HPDE6-E6E7 (cell line): ENCODE data around the gene RNU1-2.
"Not testable (repeated sequence)": the region's sequence is repeated elsewhere in the genome, so short reads cannot be mapped to it uniquely, and the experiment has no call there.

ENCODE experiments used
- DNase-seq: peaks from one replicate; pipeline ENCODE4 v3.0.0; 2011; ENCODE audit warnings: missing footprints; ENCODE audit errors: extremely low spot score

RNU1-2 gene

DNA sequence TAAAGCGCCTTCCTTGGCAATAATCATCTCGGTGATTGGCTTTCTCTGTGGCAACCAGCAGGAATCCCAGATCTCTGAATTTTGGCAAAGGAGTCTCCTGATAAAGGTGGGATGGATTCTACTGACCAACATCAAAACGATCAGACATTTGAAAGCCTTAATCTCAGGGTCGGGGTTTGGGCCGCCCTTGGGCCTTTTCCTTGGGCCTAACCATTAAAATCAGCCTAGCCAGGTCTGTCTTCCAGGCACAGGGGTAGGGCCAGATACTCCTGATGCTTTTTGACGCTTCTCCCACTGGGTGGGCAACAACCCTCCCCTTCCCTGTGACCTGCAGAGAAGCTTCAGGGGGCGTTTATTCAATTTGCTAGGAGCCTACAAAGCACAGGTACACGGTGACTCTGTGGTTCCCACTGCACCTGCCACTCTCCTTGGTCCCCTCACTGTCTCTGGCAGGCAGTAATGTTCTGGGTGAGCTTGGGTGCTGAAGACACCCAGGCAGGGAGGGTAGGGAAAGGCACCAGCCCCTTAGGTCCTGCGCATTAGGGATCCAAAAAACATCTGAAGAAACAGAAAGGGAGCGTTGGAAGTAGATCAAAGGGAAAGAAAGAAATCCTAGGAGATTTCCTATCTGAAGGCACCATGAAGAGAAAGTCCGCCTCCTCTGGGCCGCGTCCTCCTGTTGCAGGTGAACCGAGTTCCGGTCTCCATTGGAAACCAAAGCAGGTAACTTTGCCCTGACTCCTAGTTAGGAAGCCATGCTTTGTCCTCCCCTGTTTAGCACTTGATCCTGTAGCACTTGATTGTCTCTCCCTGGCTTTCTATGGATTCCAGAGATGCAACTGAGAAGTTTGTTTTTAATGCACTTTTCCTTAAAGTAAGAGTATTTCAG lies 12.3 kb downstream of the RNU1-2 start:
- no peak for DNase-seq

DNA sequence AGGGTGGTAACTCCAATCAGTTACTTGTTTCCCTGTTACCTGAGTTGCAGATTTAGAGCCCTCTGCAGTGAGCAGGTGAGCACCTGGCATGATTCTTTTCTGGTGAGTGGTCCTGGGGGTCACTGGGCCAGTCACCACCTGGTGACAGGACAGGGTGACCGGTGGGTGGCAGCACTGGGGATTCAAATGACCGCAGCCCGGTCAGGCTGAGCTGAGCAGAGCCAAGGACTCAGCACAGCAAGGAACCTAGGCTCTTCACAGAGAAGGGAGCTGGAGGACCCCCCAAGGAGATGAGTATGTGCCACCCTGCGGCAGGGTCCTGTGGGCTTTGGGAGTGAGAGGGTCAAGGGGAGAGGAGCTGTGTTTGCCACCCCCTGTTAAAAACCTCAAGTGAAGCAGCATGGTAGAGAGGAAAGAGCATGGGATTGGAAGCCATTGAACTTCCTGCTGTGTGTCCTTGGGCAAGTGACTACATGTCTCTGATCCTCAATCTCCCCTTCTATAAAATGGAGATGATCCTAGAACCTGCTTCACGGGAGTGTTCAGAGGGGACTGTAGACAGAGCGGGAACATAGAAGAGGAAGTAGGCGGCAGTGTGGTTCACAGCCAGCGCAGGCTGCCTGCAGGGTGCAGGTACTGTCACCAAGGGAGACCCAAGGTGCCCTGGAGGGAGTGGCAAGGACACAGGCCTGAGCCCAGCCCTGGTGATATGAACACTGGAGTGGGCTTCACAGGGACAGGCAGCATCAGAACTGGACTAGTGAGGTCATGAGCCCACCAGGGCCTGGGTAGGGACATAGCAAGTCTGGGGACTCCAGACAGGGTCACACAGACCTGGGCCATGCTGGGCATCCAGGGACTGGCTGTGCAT lies 16.3 kb downstream of the RNU1-2 start:
- not testable (repeated sequence) for DNase-seq

DNA sequence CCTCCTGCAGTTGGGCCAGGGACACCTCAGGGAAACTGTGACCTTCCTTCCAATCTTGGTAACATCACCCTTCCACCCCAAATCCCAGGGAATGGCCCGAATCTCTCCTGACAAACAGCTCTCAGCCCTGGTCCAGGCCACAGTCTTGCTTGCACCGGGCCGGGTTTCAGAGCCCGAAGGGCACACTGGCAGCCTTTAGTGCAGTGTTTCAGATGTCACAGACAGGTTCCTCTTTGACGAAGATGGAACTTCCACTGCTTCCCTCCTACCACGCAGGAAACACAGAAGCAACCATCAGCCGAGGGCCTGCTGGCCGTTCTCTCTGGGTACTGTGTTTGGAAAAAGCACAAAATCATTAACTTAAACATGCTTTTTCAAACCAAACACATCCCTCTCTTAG lies 17.0 kb downstream of the RNU1-2 start:
- DNase-seq = not testable (repeated sequence)

DNA sequence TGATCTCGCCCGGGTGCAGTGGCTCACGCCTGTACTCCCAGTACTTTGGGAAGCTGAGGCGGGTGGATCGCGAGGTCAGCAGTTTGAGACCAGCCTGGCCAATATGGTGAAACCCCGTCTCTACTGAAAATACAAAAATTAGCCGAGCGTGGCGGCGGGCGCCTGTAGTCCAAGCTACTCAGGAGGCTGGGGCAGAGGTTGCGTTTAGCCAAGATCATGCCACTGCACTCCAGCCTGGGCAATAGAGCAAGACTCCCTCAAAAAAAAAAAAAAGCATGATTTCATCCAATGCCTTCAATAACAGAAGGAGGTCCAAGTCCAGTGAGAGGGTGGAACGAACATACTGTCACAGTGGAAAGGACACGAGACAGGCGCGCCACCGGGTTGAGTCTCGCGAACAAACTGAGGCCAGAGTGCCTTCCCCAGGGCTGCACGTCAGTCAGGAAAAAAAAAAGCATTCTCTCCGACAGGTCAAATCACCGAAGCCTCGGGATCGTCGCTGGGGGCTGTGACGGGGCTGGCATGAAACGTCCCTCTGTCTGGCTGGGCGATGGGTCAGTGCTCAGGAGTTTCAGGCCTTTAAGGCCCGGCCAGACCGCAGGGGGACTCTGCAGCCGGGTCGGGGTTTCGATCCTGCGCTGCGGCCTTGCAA lies 17.5 kb downstream of the RNU1-2 start:
- DNase-seq = no peak

DNA sequence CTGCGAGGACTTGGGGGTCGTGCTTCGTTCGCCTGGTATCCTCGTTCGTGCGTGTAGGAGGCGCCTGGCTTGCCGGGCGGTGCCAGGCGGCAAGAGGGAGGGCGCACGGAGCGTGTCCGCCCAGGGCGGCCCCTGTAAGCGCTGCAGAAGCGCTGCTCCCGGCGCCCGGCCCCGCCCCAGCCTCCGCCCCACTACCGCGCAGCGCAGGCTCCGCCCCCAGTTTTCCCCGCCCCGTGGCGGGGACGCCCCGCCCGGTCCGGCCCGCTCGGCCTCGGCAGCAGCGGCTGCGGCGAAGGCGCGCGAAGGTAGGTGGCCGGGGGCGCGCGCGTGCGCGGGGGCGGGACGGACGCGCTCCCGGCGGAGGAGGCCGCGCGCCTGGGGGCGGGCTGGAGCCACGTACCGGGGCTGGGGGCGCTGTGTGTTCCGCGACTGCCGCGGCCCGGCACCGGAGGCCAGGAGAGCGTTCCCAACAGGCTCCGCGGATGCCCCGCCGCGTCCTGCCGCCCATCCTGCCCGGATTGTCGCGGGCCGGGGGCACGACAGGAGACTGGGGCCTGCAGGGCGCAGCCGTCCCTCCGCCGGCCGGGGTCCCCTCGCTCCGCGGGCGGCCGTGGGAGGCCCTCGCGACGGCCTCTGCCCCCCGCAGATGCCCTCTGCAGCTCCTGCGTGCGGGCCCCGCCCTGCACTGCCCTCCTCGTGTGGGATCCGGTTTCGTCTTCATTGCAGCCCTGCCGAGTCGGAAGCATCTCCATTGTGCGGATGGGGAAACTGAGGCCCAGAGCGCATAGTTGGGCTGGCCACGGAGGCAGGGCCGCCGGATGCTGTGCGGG lies 18.3 kb downstream of the RNU1-2 start:
- peak; percentile 94 for DNase-seq

DNA sequence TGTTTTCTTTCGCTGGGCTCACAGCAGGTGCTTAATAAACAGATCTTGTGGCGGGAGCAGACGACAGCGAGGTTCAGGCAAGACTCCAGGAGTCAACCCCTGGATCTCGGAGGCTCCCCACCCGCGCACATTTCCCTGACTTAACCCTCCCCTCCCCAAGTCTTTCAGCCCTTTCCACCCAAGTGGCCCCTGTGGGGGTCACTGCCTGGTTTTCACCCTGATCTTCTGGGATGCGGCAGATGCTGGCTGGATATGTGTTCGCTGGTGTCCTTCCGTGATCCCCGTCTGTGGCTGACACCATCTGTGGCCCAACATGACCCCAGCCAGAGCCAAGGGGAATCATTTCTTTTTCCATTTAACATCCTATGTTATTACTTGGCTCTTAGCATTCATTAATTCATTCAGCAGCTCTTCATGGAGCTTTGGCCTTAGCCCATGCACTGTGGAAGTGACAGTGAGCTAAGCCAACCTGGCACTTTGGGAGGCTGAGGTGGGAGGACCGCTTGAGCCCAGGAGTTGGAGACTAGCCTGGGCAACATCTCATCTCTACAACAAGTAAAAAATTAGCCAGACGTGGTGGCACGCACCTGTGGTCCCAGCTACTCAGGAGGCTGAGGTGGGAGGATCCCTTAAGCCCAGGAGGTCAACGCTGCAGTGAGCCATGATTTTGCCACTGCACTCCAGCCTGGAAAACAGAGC lies 19.3 kb downstream of the RNU1-2 start:
- not testable (repeated sequence) for DNase-seq

DNA sequence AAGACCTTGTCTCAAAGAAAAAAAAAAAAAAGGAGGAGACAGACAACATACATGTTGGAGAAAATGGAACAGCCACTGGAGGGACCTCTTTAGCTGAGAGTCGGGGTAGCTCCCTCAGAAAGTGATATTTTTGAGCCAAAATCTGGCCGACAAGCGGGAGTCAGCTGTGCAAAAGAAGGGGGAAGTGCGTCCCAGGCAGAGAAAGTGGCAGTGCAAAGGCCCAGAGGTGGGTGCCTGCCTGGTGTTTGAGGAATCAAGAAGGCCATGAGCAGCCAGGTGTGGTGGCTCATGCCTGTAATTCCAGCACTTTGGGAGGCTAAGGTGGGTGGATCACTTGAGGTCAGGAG lies 19.8 kb downstream of the RNU1-2 start:
- no peak for DNase-seq

DNA sequence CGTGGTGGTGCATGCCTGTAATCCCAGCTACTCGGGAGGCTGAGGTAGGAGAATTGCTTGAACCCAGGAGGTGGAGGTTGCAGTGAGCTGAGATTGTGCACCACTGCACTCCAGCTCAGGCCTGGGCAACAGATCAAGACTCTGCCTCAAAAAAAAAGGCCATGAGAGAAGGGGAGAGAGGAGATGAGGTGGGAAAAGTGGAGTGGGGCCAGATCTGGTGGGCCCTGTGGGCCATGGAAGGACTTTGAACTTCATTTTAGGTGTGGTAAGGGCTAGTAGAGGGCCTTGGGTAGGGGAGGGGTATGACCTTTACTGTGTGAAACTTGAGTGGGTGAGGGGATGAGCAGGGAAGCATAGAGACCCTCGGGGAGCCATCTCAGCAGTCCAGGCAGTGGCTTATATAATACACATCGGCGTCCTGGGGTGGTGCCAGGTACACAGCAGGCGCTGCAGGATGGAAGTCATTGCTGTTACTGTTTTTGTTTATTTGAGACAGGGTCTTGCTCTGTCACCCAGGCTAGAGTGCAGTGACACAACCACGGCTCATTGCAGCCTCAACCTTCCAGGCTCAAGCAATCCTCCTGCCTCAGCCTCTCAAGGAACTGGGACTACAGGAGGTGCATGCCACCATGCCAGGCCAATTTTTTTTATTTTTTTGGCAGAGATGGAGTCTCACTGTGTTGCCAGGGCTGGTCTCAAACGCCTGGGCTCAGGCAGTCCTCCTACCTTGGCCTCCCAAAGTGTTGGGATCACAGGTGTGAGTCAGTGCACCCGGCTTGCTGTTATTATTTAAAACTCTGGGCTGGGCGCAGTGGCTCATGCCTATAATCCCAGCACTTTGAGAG lies 20.5 kb downstream of the RNU1-2 start:
- DNase-seq = not testable (repeated sequence)

DNA sequence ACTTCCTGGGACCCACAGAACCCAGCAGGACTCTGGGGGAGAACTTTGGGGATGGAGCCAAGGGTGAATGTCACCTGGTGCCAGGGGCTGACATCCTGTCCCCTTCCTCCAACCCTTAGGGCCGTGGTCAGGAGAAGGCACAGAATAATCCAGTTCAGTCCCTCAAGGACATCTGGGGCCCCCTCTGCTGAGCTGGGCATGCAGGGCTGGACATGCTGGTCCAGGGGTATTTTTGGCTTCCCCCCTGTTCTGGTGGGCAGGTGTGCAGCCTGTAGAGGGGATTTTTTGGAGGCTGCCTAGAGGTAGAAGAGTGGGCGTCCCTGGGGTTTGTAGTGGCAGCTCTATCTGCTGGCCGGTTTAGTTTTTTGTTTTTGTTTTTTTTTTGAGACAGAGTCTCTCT lies 22.6 kb downstream of the RNU1-2 start:
- DNase-seq = no peak

DNA sequence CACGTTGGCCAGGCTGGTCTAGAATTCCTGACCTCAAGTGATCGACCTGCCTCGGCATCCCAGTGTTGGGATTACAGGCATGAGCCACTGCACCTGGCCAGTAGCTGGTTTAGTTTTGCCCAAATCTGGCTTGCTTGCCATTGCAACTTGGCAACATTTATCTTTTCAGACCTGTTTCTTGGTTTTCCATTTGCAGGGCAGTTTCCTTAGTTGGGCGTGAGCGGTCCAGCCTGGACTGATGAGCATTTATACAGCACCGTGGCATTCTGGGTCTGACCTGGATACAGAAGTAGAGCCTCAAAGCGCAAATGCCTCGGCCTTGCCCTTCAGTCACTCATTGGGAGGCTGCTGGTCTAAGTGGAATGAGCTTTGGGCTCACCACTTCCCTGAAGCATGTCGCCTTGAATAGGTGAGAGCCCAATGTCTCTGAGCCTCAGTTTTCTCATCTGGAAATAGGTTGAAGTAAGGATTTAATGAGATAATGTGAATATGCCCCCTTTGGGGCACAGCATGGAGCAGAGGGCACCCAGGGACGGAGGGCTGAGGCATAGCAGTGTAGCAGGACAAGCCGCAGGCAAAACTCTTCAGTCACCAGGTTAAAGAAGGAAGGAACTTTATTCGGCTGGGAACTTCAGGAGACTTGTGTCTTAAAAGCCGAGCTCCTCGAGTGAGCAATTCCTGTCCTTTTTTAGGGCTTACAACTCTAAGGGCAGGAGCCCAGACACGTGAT lies 23.3 kb downstream of the RNU1-2 start:
- DNase-seq = not testable (repeated sequence)

DNA sequence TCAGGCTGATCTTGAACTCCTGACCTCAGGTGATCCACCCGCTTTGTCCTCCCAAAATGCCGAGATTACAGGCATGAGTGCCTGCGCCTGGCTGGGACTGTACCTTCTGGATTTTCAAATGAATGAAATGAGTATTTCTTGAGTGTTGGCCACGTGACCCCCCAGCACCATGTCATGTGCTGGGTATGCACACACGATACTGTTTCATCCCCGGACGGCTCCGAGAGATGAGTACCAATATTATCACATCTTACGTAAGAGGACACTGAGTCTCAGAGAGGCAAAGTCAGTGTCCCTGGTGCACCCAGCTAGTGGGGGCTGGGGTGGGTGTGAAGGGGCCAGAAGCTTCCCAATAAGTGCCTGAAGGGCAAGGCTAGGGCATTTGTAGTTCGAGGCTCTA lies 25.2 kb downstream of the RNU1-2 start:
- DNase-seq = no peak

DNA sequence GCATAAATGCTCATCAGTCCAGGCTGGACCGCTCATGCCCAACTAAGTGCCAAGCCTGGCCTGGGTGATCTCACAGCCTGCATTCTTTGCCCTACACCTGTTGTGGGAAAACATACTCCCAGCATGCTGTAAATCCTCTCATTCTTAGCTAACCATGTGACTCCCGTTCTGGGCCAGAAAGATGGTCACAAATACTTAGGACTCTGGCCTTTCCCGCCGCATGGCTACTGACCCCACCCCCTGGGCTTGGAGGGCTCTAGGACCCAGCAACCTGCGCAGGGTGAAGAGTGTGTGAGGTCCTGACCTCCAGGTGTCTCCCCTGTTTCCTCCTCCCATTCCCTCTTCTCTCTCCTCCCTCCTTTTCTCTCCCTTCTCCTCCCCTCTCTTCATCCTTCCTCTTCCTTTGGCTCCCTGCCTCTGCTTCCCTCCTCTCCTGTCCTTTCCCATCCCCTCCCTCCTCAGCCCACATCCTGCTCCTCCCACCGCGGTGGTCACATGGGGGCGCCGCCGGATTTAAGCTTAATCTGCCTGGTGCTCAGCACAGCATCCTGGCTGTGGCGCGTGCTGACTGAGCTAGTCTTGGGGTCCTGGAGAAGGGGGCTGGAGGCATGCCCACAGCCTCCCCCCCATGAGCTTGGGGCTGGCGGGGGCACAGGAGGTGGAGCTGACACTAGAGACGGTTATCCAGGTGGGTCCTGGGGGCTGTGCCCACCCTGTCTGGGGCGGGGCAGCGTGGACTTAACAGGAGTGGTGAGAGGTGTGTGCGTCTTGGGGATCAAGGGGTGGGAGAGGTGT lies 25.8 kb downstream of the RNU1-2 start, which contains the start of gene CROCC:
TSS of gene CROCC (plus strand) at position 541 of the 795 bp plus-strand sequence. CDS start at position 629, 88 bp downstream.
- no peak for DNase-seq

DNA sequence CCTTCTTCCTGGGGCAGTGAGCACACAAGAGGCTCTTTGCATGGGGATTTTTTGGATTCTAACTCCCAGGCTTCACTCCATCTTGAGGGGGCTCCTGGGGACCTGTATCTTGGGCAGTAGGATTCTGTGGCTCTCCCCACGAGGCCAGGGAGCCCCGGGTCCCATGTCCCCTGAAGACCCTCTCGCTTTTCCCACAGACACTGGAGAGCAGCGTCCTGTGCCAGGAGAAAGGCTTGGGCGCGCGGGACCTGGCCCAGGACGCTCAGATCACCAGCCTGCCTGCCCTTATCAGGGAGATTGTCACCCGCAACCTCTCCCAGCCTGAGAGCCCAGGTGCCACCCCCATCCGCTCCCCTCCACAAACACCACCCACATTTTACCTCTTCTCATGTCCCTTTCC lies 26.7 kb downstream of the RNU1-2 start:
- no peak for DNase-seq

DNA sequence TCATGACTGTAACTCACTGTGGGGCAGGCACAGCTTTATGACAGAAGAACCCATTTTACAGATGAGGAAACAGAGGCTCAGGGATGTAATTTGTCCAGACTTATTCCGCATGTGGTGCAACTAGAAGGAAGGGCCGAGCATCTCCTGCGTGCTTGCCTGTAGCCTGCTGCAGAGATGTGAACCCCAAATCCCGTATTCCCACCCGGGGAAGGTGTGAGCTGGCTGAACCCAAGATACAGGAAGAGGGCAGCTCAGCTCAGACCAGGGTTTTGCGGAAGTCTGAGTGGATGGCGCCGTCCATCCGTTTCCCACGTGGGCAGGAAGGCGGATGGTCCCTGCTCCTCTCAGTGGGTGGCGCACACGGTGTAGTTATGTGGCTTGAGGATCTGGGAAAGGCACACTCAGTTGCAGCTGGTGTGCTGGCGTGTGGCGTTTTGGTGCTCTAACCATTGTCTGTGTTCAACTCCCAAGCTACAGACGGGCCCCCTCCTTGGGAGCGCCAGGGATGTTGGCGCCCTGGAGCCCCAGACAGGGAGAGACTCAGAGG lies 27.2 kb downstream of the RNU1-2 start:
- no peak for DNase-seq

DNA sequence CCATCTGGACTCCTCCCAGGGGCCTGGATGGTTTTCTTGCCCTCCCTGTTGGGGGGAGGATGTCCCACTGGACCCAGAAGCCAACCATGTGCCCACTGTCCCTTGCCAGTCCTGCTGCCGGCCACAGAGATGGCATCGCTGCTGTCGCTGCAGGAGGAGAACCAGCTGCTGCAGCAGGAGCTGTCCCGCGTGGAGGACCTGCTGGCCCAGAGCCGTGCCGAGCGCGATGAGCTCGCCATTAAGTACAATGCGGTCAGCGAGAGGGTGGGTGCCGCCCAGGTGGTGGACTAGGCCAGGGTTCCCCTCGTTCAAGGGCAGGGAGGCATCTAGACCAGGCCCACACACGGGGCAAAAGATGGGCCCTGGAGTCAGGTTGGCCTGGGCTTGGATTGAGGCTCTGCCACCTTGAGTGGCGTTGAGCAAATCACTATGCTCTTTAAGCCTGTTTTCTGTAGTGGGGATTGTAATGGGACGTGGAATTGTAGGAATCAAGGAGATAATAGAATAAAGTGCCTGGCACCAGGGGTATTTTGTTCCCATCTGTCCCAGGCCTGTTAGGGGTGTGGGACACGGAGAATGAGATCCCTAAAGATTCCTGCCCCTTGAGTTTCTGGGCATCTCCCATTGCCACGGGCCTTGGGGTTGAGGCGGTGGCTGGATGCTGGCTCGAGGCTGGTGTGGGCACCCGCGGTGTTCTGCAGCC lies 28.6 kb downstream of the RNU1-2 start:
- DNase-seq = no peak

DNA sequence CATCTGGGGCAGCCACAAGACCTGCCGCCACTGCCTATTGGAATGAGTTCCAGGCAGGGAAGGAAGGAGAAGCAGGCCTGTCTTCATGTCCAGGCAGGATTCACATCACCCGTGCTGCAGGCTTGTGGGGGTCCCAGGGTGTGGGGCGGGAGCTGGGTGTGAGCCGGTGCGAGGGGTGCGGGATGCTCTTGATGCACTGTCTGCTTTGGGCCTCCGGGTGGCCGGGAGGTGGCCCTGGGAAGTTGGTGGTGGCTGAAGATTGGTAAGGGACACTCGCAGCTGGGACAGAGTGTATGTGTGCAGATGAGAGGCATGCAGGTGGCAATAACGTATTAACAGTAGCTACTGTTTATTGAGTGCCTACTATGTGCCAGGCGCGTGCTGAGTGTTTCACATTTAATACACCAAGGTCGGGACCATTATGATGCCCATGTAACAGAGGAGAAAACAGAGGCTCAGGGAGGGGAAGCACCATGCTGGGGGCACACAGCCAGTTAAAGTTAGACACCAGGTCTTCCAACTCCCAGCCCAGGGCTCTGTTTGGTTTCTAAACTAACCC lies 29.2 kb downstream of the RNU1-2 start:
- no peak for DNase-seq
